Activated CD4-positive, alpha-beta memory T cell treated with anti-CD3 and anti-CD28 coated beads, Interleukin-2, amount 10 ng/mL, durations not matched to agents 7 days and 5 days (primary cell): ENCODE data around the gene GRIK4. TPM values are rescaled to one million over a fixed set of nuclear protein-coding genes. Genes with fewer than 3 reads are reported as not detected.

ENCODE experiments used
- CTCF ChIA-PET: fragments of 350-600 bp; sonication (Branson Sonifier 250); formaldehyde crosslinking; loops from one replicate; lab custom pipeline; 2021; ENCODE audit warnings: antibody characterized with exemption, inconsistent platforms; lab: Charles Lee
- POLR2A ChIA-PET: fragments of 350-600 bp; sonication (Branson Sonifier 250); formaldehyde crosslinking; loops from one replicate; lab custom pipeline; 2021; ENCODE audit warnings: antibody characterized with exemption; lab: Charles Lee
- DNase-seq: peaks from one replicate; pipeline ENCODE4 v3.0.0-alpha.2; 2020
- H3K27ac Mint-ChIP-seq: one replicate; pipeline ENCODE4 v1.8.0; 2021; ENCODE audit warnings: mild to moderate bottlenecking, mixed read lengths
- H3K27me3 Mint-ChIP-seq: one replicate; pipeline ENCODE4 v1.8.0; 2021; ENCODE audit warnings: mixed read lengths
- H3K36me3 Mint-ChIP-seq: one replicate; pipeline ENCODE4 v1.8.0; 2021; ENCODE audit warnings: low read depth, mixed read lengths
- H3K4me1 Mint-ChIP-seq: one replicate; pipeline ENCODE4 v1.8.0; 2021; ENCODE audit warnings: mixed read lengths
- H3K4me3 Mint-ChIP-seq: one replicate; pipeline ENCODE4 v1.8.0; 2021; ENCODE audit warnings: mild to moderate bottlenecking, mixed read lengths
- H3K9me3 Mint-ChIP-seq: one replicate; pipeline ENCODE4 v1.8.0; 2021; ENCODE audit warnings: mixed read lengths
- total RNA-seq, 2 experiments: library from RNA; stranded (reverse); gene quantifications; one replicate each; pipeline ENCODE4 v1.2.3, GENCODE V29; 2021

The GRIK4 gene
- total RNA-seq, 2 experiments from 2014 or later: not detected

GRCh38 chr11:120857508-120857907 lies 346.0 kb downstream of the GRIK4 start:
- ChIA-PET CTCF (no interaction called here), POLR2A (no interaction called here)
- Mint-ChIP-seq H3K4me1 (no peaks in the 10 kb centered on the region), H3K9me3 (no peaks in the 10 kb centered on the region), H3K4me3 (no peak overlapping the region), H3K27ac (no peak overlapping the region), H3K36me3 (no peaks in the 10 kb centered on the region), H3K27me3 (no peaks in the 10 kb centered on the region)
- DNase-seq: no peak

- Mint-ChIP-seq H3K27me3 (no peaks in the 10 kb centered on the region), H3K27ac (no peak overlapping the region), H3K36me3 (no peaks in the 10 kb centered on the region), H3K9me3 (no peaks in the 10 kb centered on the region), H3K4me1 (no peaks in the 10 kb centered on the region), H3K4me3 (no peak overlapping the region)
- DNase-seq: no peak
- ChIA-PET CTCF (no interaction called here), POLR2A (no interaction called here)
These were observed 347.2 kb downstream of the GRIK4 start for GRCh38 chr11:120858740-120859139.

GRCh38 chr11:120859552-120860295 lies 348.2 kb downstream of the GRIK4 start:
- Mint-ChIP-seq H3K9me3 (no peaks in the 10 kb centered on the region), H3K27ac (no peak overlapping the region), H3K4me1 (no peaks in the 10 kb centered on the region), H3K27me3 (no peaks in the 10 kb centered on the region), H3K4me3 (no peak overlapping the region), H3K36me3 (no peaks in the 10 kb centered on the region)
- POLR2A ChIA-PET: no interaction called here
- CTCF ChIA-PET: no interaction called here
- DNase-seq: no peak

GRCh38 chr11:120863359-120863758 lies 351.8 kb downstream of the GRIK4 start:
- Mint-ChIP-seq H3K27ac (no peak overlapping the region), H3K27me3 (no peaks in the 10 kb centered on the region), H3K4me3 (no peak overlapping the region), H3K36me3 (no peaks in the 10 kb centered on the region), H3K9me3 (no peaks in the 10 kb centered on the region), H3K4me1 (no peaks in the 10 kb centered on the region)
- CTCF ChIA-PET: no interaction called here
- POLR2A ChIA-PET: no interaction called here
- no peak for DNase-seq

GRCh38 chr11:120867024-120867423 lies 355.5 kb downstream of the GRIK4 start:
- Mint-ChIP-seq H3K4me1 (no peaks in the 10 kb centered on the region), H3K27ac (no peak overlapping the region), H3K36me3 (no peaks in the 10 kb centered on the region), H3K4me3 (no peak overlapping the region), H3K27me3 (peaks cover 9% of the 10 kb centered on the region), H3K9me3 (no peaks in the 10 kb centered on the region)
- POLR2A ChIA-PET: no interaction called here
- CTCF ChIA-PET: no interaction called here
- no peak for DNase-seq

GRCh38 chr11:120867531-120867930 lies 356.0 kb downstream of the GRIK4 start:
- DNase-seq: no peak
- H3K27me3 Mint-ChIP-seq: peaks cover 9% of the 10 kb centered on the region
- H3K4me3 Mint-ChIP-seq: no peak overlapping the region
- CTCF ChIA-PET: no interaction called here
- H3K4me1 Mint-ChIP-seq: no peaks in the 10 kb centered on the region
- H3K9me3 Mint-ChIP-seq: no peaks in the 10 kb centered on the region
- no peaks in the 10 kb centered on the region for H3K36me3 Mint-ChIP-seq
- POLR2A ChIA-PET: no interaction called here
- H3K27ac Mint-ChIP-seq: no peak overlapping the region

GRCh38 chr11:120867988-120868387 lies 356.4 kb downstream of the GRIK4 start:
- H3K9me3 Mint-ChIP-seq: no peaks in the 10 kb centered on the region
- ChIA-PET CTCF (no interaction called here), POLR2A (no interaction called here)
- no peak overlapping the region for H3K4me3 Mint-ChIP-seq
- H3K36me3 Mint-ChIP-seq: no peaks in the 10 kb centered on the region
- peaks cover 9% of the 10 kb centered on the region for H3K27me3 Mint-ChIP-seq
- no peak for DNase-seq
- no peaks in the 10 kb centered on the region for H3K4me1 Mint-ChIP-seq
- H3K27ac Mint-ChIP-seq: no peak overlapping the region

- no peaks in the 10 kb centered on the region for H3K9me3 Mint-ChIP-seq
- no peak overlapping the region for H3K27ac Mint-ChIP-seq
- H3K27me3 Mint-ChIP-seq: peaks cover 13% of the 10 kb centered on the region
- H3K36me3 Mint-ChIP-seq: no peaks in the 10 kb centered on the region
- H3K4me3 Mint-ChIP-seq: no peak overlapping the region
- ChIA-PET POLR2A (no interaction called here), CTCF (no interaction called here)
- DNase-seq: no peak
- H3K4me1 Mint-ChIP-seq: no peaks in the 10 kb centered on the region
These were observed 357.5 kb downstream of the GRIK4 start for GRCh38 chr11:120869097-120869496.

- Mint-ChIP-seq H3K27me3 (peaks cover 13% of the 10 kb centered on the region), H3K4me3 (no peak overlapping the region), H3K4me1 (no peaks in the 10 kb centered on the region), H3K27ac (no peak overlapping the region), H3K36me3 (no peaks in the 10 kb centered on the region), H3K9me3 (no peaks in the 10 kb centered on the region)
- DNase-seq: no peak
- CTCF ChIA-PET: no interaction called here
- POLR2A ChIA-PET: no interaction called here
These were observed 358.0 kb downstream of the GRIK4 start for GRCh38 chr11:120869516-120870011.

GRCh38 chr11:120871194-120871593 lies 359.6 kb downstream of the GRIK4 start:
- Mint-ChIP-seq H3K4me1 (no peaks in the 10 kb centered on the region), H3K36me3 (no peaks in the 10 kb centered on the region), H3K27ac (no peak overlapping the region), H3K4me3 (no peak overlapping the region), H3K27me3 (peaks cover 13% of the 10 kb centered on the region), H3K9me3 (peaks cover 5% of the 10 kb centered on the region)
- ChIA-PET CTCF (no interaction called here), POLR2A (no interaction called here)
- DNase-seq: no peak

GRCh38 chr11:120871924-120872323 lies 360.4 kb downstream of the GRIK4 start:
- POLR2A ChIA-PET: no interaction called here
- Mint-ChIP-seq H3K4me1 (no peaks in the 10 kb centered on the region), H3K4me3 (no peak overlapping the region), H3K36me3 (no peaks in the 10 kb centered on the region), H3K9me3 (peaks cover 7% of the 10 kb centered on the region), H3K27me3 (peaks cover 13% of the 10 kb centered on the region), H3K27ac (no peak overlapping the region)
- CTCF ChIA-PET: no interaction called here
- no peak for DNase-seq

- no peak for DNase-seq
- Mint-ChIP-seq H3K4me3 (no peak overlapping the region), H3K27me3 (peaks cover 10% of the 10 kb centered on the region), H3K27ac (no peak overlapping the region), H3K36me3 (no peaks in the 10 kb centered on the region), H3K9me3 (peaks cover 7% of the 10 kb centered on the region), H3K4me1 (no peaks in the 10 kb centered on the region)
- ChIA-PET CTCF (no interaction called here), POLR2A (no interaction called here)
These were observed 362.6 kb downstream of the GRIK4 start for GRCh38 chr11:120873966-120874735.

- ChIA-PET POLR2A (no interaction called here), CTCF (no interaction called here)
- Mint-ChIP-seq H3K4me3 (no peak overlapping the region), H3K4me1 (no peaks in the 10 kb centered on the region), H3K27ac (no peak overlapping the region), H3K9me3 (peaks cover 7% of the 10 kb centered on the region), H3K27me3 (peaks cover 12% of the 10 kb centered on the region), H3K36me3 (no peaks in the 10 kb centered on the region)
- no peak for DNase-seq
These were observed 364.4 kb downstream of the GRIK4 start for GRCh38 chr11:120875986-120876385.
